Measurements from ENCODE around the gene RPS3. TPM values are rescaled to one million over a fixed set of nuclear protein-coding genes. Genes with fewer than 3 reads are reported as not detected.

Gene RPS3
- total and polyA plus RNA-seq, 2 of the 13 experiments (the other 11 are each of a cell fraction or from before 2014, with no cell fraction given) = 2,143 to 3,616 TPM

GRCh38 chr11:75351791-75352587 is 47.3 kb upstream of the RPS3 start (continued):
- no peak for TF ChIP-seq PBX3 (CRISPR knock-in tag; IDR thresholded peaks at IDR 0.05; ENCODE audit: borderline replicate concordance)
- TF ChIP-seq ZNF264 (CRISPR knock-in tag; IDR thresholded peaks at IDR 0.05) = no peak
- no peak for TF ChIP-seq HNRNPUL1 (IDR thresholded peaks at IDR 0.05; ENCODE audit: low read depth, low read length)
- TF ChIP-seq, protein P1, sequence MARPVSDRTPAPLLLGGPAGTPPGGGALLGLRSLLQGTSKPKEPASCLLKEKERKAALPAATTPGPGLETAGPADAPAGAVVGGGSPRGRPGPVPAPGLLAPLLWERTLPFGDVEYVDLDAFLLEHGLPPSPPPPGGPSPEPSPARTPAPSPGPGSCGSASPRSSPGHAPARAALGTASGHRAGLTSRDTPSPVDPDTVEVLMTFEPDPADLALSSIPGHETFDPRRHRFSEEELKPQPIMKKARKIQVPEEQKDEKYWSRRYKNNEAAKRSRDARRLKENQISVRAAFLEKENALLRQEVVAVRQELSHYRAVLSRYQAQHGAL (CRISPR knock-in tag; IDR thresholded peaks at IDR 0.05; ENCODE audit: not compliant biosample characterization) = no peak
- TF ChIP-seq SKI (IDR thresholded peaks at IDR 0.05; ENCODE audit: partially characterized antibody) = peak; percentile 16
- no peak for TF ChIP-seq ZNF24 (IDR thresholded peaks at IDR 0.05)
- TF ChIP-seq, protein P2, sequence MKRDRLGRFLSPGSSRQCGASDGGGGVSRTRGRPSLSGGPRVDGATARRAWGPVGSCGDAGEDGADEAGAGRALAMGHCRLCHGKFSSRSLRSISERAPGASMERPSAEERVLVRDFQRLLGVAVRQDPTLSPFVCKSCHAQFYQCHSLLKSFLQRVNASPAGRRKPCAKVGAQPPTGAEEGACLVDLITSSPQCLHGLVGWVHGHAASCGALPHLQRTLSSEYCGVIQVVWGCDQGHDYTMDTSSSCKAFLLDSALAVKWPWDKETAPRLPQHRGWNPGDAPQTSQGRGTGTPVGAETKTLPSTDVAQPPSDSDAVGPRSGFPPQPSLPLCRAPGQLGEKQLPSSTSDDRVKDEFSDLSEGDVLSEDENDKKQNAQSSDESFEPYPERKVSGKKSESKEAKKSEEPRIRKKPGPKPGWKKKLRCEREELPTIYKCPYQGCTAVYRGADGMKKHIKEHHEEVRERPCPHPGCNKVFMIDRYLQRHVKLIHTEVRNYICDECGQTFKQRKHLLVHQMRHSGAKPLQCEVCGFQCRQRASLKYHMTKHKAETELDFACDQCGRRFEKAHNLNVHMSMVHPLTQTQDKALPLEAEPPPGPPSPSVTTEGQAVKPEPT (CRISPR knock-in tag; IDR thresholded peaks at IDR 0.05; ENCODE audit: low read depth) = peak; percentile 66; the same call in 1 of the 2 replicates
- TF ChIP-seq LCORL (IDR thresholded peaks at IDR 0.05) = no peak
- TF ChIP-seq LCORL (CRISPR knock-in tag; IDR thresholded peaks at IDR 0.05) = peak; percentile 82; the same call in 1 of the 2 replicates
- no peak for TF ChIP-seq ZNF713 (CRISPR knock-in tag; IDR thresholded peaks at IDR 0.05)
- TF ChIP-seq HDAC1 (CRISPR knock-in tag; IDR thresholded peaks at IDR 0.05) = peak; percentile 84
- TF ChIP-seq ZNF562 (CRISPR knock-in tag; IDR thresholded peaks at IDR 0.05; ENCODE audit: borderline replicate concordance) = no peak
- TF ChIP-seq ZBTB7A (CRISPR knock-in tag; IDR thresholded peaks at IDR 0.05) = peak; percentile 96
- TF ChIP-seq, protein P3, sequence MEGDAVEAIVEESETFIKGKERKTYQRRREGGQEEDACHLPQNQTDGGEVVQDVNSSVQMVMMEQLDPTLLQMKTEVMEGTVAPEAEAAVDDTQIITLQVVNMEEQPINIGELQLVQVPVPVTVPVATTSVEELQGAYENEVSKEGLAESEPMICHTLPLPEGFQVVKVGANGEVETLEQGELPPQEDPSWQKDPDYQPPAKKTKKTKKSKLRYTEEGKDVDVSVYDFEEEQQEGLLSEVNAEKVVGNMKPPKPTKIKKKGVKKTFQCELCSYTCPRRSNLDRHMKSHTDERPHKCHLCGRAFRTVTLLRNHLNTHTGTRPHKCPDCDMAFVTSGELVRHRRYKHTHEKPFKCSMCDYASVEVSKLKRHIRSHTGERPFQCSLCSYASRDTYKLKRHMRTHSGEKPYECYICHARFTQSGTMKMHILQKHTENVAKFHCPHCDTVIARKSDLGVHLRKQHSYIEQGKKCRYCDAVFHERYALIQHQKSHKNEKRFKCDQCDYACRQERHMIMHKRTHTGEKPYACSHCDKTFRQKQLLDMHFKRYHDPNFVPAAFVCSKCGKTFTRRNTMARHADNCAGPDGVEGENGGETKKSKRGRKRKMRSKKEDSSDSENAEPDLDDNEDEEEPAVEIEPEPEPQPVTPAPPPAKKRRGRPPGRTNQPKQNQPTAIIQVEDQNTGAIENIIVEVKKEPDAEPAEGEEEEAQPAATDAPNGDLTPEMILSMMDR (CRISPR knock-in tag; IDR thresholded peaks at IDR 0.05) = peak; percentile 74
- TF ChIP-seq TGIF2 (CRISPR knock-in tag; IDR thresholded peaks at IDR 0.05) = 0 out of 2 replicates have a peak, but pooled peaks have one; percentile 46
- peak; percentile 32; the same call in 1 of the 2 replicates for TF ChIP-seq HOXD1 (CRISPR knock-in tag; IDR thresholded peaks at IDR 0.05)
- TF ChIP-seq ZKSCAN8 (CRISPR knock-in tag; IDR thresholded peaks at IDR 0.05; ENCODE audit: borderline replicate concordance) = peak; percentile 62; the same call in 1 of the 2 replicates
- TF ChIP-seq DZIP1 (CRISPR knock-in tag; IDR thresholded peaks at IDR 0.05) = no peak
- TF ChIP-seq ZNF333 (CRISPR knock-in tag; IDR thresholded peaks at IDR 0.05; ENCODE audit: borderline replicate concordance) = no peak
- no peak for TF ChIP-seq ZNF670 (CRISPR knock-in tag; IDR thresholded peaks at IDR 0.05; ENCODE audit: borderline replicate concordance)

Measured in HepG2 (cell line).